Mucosa of descending colon (tissue), 3 donors: ENCODE measurements around the gene LINGO1. TPM values are rescaled to one million over a fixed set of nuclear protein-coding genes. Genes with fewer than 3 reads are reported as not detected.

Source experiments
- ATAC-seq: fragments of 200-7000 bp; cut with Tn5 transposase; one replicate; pipeline ENCODE4 v1.9.1; 2020; ENCODE audit warnings: mild to moderate bottlenecking, moderate library complexity
- DNase-seq, 3 donors: peaks; one replicate each; pipeline ENCODE4 v3.0.0-alpha.2; 2020
- H3K36me3 ChIP-seq: fragments of 200-600 bp; one replicate; pipeline ENCODE4 v1.8.0; 2021; ENCODE audit warnings: low read depth, mild to moderate bottlenecking
- H3K4me1 ChIP-seq: fragments of 200-600 bp; one replicate; pipeline ENCODE4 v1.8.0; 2021; ENCODE audit warnings: low read depth, mild to moderate bottlenecking
- H3K4me3 ChIP-seq: fragments of 200-600 bp; one replicate; pipeline ENCODE4 v1.8.0; 2021; ENCODE audit warnings: mild to moderate bottlenecking
- H3K9me3 ChIP-seq: fragments of 200-600 bp; one replicate; pipeline ENCODE4 v1.8.0; 2021; ENCODE audit warnings: mild to moderate bottlenecking
- intact Hi-C, 2 donors: fragments of 100-400 bp; cut with DNase I in 1 of 2; cut with micrococcal nuclease in 1 of 2; formaldehyde crosslinking; loops; one replicate each; pipeline versions ENCODE4 v1.11.0 to v1.11.1; 2022; cut with DNase I, micrococcal nuclease
- total RNA-seq, 3 donors: library from RNA; stranded (reverse); fragmentation: NEBNext Ultra II Directional in 2 of 3; extraction: Animal tissue kit (Norgen Biotek cat#: 25700) in 2 of 3; gene quantifications; one replicate each; pipeline versions ENCODE4 v1.2.1 to v1.2.4, GENCODE V29; 2021 to 2023
- TF ChIP-seq, protein P1 (sequence below): fragments of 200-600 bp; IDR thresholded peaks from one replicate; pipeline ENCODE4 v1.8.0; 2022; ENCODE audit warnings: antibody characterized with exemption, mild to moderate bottlenecking
- donor health status: DM: no; HTN: no; CAD: no; lungs with moderate emphysema.
- donor health status: DM: no; HTN: no; CAD: no.
- donor health status: DM: no; HTN: yes; CAD: no.

Gene LINGO1
- total RNA-seq, 3 donors from 2014 or later: 1.8 to 2.6 (median 1.9) TPM

- no peak for DNase-seq
- Histone ChIP-seq H3K4me3 (no peak overlapping the region), H3K4me1 (no peaks in the 10 kb centered on the region), H3K9me3 (no peaks in the 10 kb centered on the region), H3K36me3 (no peaks in the 10 kb centered on the region)
- no peak for ATAC-seq
- intact Hi-C loops: no loop called here
- TF ChIP-seq, protein P1, sequence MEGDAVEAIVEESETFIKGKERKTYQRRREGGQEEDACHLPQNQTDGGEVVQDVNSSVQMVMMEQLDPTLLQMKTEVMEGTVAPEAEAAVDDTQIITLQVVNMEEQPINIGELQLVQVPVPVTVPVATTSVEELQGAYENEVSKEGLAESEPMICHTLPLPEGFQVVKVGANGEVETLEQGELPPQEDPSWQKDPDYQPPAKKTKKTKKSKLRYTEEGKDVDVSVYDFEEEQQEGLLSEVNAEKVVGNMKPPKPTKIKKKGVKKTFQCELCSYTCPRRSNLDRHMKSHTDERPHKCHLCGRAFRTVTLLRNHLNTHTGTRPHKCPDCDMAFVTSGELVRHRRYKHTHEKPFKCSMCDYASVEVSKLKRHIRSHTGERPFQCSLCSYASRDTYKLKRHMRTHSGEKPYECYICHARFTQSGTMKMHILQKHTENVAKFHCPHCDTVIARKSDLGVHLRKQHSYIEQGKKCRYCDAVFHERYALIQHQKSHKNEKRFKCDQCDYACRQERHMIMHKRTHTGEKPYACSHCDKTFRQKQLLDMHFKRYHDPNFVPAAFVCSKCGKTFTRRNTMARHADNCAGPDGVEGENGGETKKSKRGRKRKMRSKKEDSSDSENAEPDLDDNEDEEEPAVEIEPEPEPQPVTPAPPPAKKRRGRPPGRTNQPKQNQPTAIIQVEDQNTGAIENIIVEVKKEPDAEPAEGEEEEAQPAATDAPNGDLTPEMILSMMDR: no peak
Measured at GRCh38 chr15:77673866-77674265, 41.2 kb upstream of the LINGO1 start.

- DNase-seq: no peak
Measured at GRCh38 chr15:77672135-77672534, 39.4 kb upstream of the LINGO1 start.

GRCh38 chr15:77671362-77672056 lies 38.8 kb upstream of the LINGO1 start:
- intact Hi-C loops: no loop called here
- TF ChIP-seq, protein P1: no peak
- H3K9me3 ChIP-seq: no peaks in the 10 kb centered on the region
- DNase-seq (no peak), ATAC-seq (no peak)
- H3K36me3 ChIP-seq: no peaks in the 10 kb centered on the region
- H3K4me1 ChIP-seq: no peaks in the 10 kb centered on the region
- H3K4me3 ChIP-seq: no peak overlapping the region

More at GRCh38 chr15:77672135-77672534, 39.4 kb upstream of the LINGO1 start:
- no peaks in the 10 kb centered on the region for H3K9me3 ChIP-seq
- H3K4me3 ChIP-seq: no peak overlapping the region
- ATAC-seq: no peak
- H3K36me3 ChIP-seq: no peaks in the 10 kb centered on the region
- no peaks in the 10 kb centered on the region for H3K4me1 ChIP-seq
- TF ChIP-seq, protein P1: no peak
- intact Hi-C loops: no loop called here

DNA sequence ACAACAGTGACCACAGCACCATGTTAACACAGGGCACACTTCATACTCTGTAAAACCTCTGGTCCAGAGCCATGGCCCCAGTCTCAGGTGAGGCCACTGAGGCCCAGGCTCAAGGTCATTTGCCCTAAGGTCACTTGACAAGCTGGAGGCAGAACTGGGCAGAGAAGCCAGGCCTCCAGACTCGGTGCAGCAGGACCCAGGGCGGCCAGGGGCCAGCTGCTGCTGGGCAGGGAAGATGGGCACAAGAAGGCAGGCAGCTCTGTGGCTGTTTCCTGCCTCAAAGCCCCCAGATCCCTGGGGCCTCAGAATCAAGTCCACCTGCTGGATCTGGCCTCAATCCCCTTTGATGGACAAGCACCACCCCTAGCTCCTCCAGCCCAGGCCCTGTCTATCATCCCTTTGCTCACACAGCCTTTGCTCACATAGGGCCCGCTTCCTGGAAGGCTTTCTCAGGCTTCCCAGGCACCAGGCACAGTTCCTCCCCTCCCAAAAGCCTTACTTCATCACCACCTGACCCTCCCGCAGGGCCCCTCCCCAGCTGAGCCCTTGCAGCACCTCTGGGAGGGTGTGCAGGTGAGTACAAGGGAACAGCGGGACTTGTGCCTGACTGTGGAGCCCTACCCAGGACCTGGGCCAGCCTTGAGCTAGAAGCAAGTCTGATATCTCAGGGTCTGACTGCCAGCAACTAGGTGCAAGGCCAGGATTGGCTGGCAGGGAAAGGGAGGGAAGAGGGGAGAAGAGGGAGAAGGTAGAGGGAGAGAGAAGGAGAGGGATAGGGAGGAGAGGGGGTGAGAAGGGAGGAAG lies 38.0 kb upstream of the LINGO1 start:
- no peak for DNase-seq
- no peaks in the 10 kb centered on the region for H3K4me1 ChIP-seq
- H3K9me3 ChIP-seq: no peaks in the 10 kb centered on the region
- intact Hi-C loops: no loop called here
- no peaks in the 10 kb centered on the region for H3K36me3 ChIP-seq
- no peak overlapping the region for H3K4me3 ChIP-seq
- TF ChIP-seq, protein P1: no peak
- ATAC-seq: no peak

DNA sequence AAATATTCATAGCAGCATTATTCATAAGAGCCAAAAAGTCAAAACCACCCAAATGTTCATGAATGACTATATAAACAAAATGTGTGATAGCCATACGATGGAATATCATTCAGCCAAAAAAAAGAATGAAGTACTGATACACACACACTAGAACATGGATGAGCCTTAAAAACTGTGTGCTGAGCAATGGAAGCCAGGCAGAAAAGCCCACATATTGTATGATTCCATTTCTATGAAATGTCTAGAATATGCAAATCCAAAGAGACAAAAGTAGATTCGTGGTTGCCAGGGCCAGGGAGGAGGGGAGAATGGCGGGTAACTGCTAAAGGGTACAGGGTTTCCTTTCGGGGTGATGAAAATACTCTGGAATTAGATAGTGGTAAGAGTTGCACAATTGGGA lies 37.2 kb upstream of the LINGO1 start:
- ATAC-seq: no peak
- DNase-seq: no peak
- no peak overlapping the region for H3K4me3 ChIP-seq
- H3K36me3 ChIP-seq: no peaks in the 10 kb centered on the region
- no peaks in the 10 kb centered on the region for H3K9me3 ChIP-seq
- intact Hi-C loops: no loop called here
- no peaks in the 10 kb centered on the region for H3K4me1 ChIP-seq
- TF ChIP-seq, protein P1: no peak
